Measurements from ENCODE around the gene SORBS1. TPM values are rescaled to one million over a fixed set of nuclear protein-coding genes. Genes with fewer than 3 reads are reported as not detected.

The SORBS1 gene
- total and polyA plus RNA-seq, 3 experiments from 2014 or later, result 0.28 to 1.7 (median 0.92) TPM

- no peaks in the 10 kb centered on the region for H3K9me3 Mint-ChIP-seq
These were observed 235.3 kb downstream of the SORBS1 start for GRCh38 chr10:95325863-95326262.

GRCh38 chr10:95324436-95325268, 236.5 kb downstream of the SORBS1 start:
- H3K4me3 Mint-ChIP-seq, result no peak overlapping the region
- H3K4me3 ChIP-seq (ENCODE audit: low read length), result no peak overlapping the region
- H3K36me3 ChIP-seq (ENCODE audit: insufficient read depth, low read length), result no peaks in the 10 kb centered on the region
- H3K27me3 Mint-ChIP-seq, result peaks cover 0 to 5% of the 10 kb centered on the region in 2 donors
- H3K27me3 ChIP-seq (ENCODE audit: insufficient read depth, low read length, poor library complexity, severe bottlenecking), result no peaks in the 10 kb centered on the region
- no peaks in the 10 kb centered on the region for H3K4me1 Mint-ChIP-seq
- CTCF ChIA-PET, result no interaction called here
- no peaks in the 10 kb centered on the region for H3K9me3 ChIP-seq (ENCODE audit: low read length)
- H3K27ac ChIP-seq (ENCODE audit: low read depth, low read length), result no peak overlapping the region
- DNase-seq, result no peak
- H3K9me3 Mint-ChIP-seq, result no peaks in the 10 kb centered on the region
- H3K4me1 ChIP-seq (ENCODE audit: insufficient read depth, low read length), result no peaks in the 10 kb centered on the region
- POLR2A ChIA-PET, result no interaction called here
- no peaks in the 10 kb centered on the region for H3K36me3 Mint-ChIP-seq
- H3K27ac Mint-ChIP-seq, result no peak overlapping the region

More at GRCh38 chr10:95325863-95326262, 235.3 kb downstream of the SORBS1 start:
- Histone ChIP-seq H3K27ac (ENCODE audit: low read depth, low read length) (no peak overlapping the region), H3K4me3 (ENCODE audit: low read length) (no peak overlapping the region), H3K36me3 (ENCODE audit: insufficient read depth, low read length) (no peaks in the 10 kb centered on the region), H3K9me3 (ENCODE audit: low read length) (no peaks in the 10 kb centered on the region), H3K4me1 (ENCODE audit: insufficient read depth, low read length) (no peaks in the 10 kb centered on the region), H3K27me3 (ENCODE audit: insufficient read depth, low read length, poor library complexity, severe bottlenecking) (no peaks in the 10 kb centered on the region)
- ChIA-PET CTCF (no interaction called here), POLR2A (no interaction called here)
- Mint-ChIP-seq H3K4me1 (no peaks in the 10 kb centered on the region), H3K27me3 (peaks cover 0 to 4% of the 10 kb centered on the region in 2 donors), H3K4me3 (no peak overlapping the region), H3K36me3 (no peaks in the 10 kb centered on the region), H3K27ac (no peak overlapping the region)
- no peak for DNase-seq

- ChIA-PET CTCF (no interaction called here), POLR2A (no interaction called here)
- H3K36me3 Mint-ChIP-seq, result no peaks in the 10 kb centered on the region
- H3K27ac Mint-ChIP-seq, result no peak overlapping the region
- H3K9me3 Mint-ChIP-seq, result no peaks in the 10 kb centered on the region
- H3K27me3 Mint-ChIP-seq, result peaks cover 0 to 5% of the 10 kb centered on the region in 2 donors
- no peak overlapping the region for H3K4me3 Mint-ChIP-seq
- Histone ChIP-seq H3K36me3 (ENCODE audit: insufficient read depth, low read length) (no peaks in the 10 kb centered on the region), H3K4me1 (ENCODE audit: insufficient read depth, low read length) (no peaks in the 10 kb centered on the region), H3K9me3 (ENCODE audit: low read length) (no peaks in the 10 kb centered on the region), H3K27ac (ENCODE audit: low read depth, low read length) (no peak overlapping the region), H3K4me3 (ENCODE audit: low read length) (no peak overlapping the region), H3K27me3 (ENCODE audit: insufficient read depth, low read length, poor library complexity, severe bottlenecking) (no peaks in the 10 kb centered on the region)
- no peaks in the 10 kb centered on the region for H3K4me1 Mint-ChIP-seq
- DNase-seq, result no peak
These were observed 239.4 kb downstream of the SORBS1 start for GRCh38 chr10:95321554-95322301.

- no peaks in the 10 kb centered on the region for H3K36me3 ChIP-seq (ENCODE audit: insufficient read depth, low read length)
- H3K27ac ChIP-seq (ENCODE audit: low read depth, low read length), result no peak overlapping the region
- Mint-ChIP-seq H3K27me3 (peaks cover 0 to 5% of the 10 kb centered on the region in 2 donors), H3K4me1 (no peaks in the 10 kb centered on the region), H3K4me3 (no peak overlapping the region), H3K9me3 (no peaks in the 10 kb centered on the region), H3K36me3 (no peaks in the 10 kb centered on the region), H3K27ac (peak overlapping the region in 1 of 8 donors; percentile 34)
- no peaks in the 10 kb centered on the region for H3K9me3 ChIP-seq (ENCODE audit: low read length)
- CTCF ChIA-PET, result no interaction called here
- DNase-seq, result no peak
- POLR2A ChIA-PET, result no interaction called here
- no peaks in the 10 kb centered on the region for H3K27me3 ChIP-seq (ENCODE audit: insufficient read depth, low read length, poor library complexity, severe bottlenecking)
- H3K4me1 ChIP-seq (ENCODE audit: insufficient read depth, low read length), result no peaks in the 10 kb centered on the region
- no peak overlapping the region for H3K4me3 ChIP-seq (ENCODE audit: low read length)
These were observed 241.9 kb downstream of the SORBS1 start for GRCh38 chr10:95319239-95319638.

- no peak for DNase-seq
- Histone ChIP-seq H3K27me3 (ENCODE audit: insufficient read depth, low read length, poor library complexity, severe bottlenecking) (no peaks in the 10 kb centered on the region), H3K9me3 (ENCODE audit: low read length) (no peaks in the 10 kb centered on the region), H3K36me3 (ENCODE audit: insufficient read depth, low read length) (no peaks in the 10 kb centered on the region), H3K4me3 (ENCODE audit: low read length) (no peak overlapping the region), H3K4me1 (ENCODE audit: insufficient read depth, low read length) (no peaks in the 10 kb centered on the region), H3K27ac (ENCODE audit: low read depth, low read length) (no peak overlapping the region)
- POLR2A ChIA-PET, result no interaction called here
- CTCF ChIA-PET, result no interaction called here
- Mint-ChIP-seq H3K4me3 (no peak overlapping the region), H3K36me3 (no peaks in the 10 kb centered on the region), H3K27me3 (no peaks in the 10 kb centered on the region), H3K27ac (no peak overlapping the region), H3K9me3 (no peaks in the 10 kb centered on the region), H3K4me1 (no peaks in the 10 kb centered on the region)
These were observed 245.7 kb downstream of the SORBS1 start for GRCh38 chr10:95315509-95315908.

- Histone ChIP-seq H3K9me3 (ENCODE audit: low read length) (no peaks in the 10 kb centered on the region), H3K36me3 (ENCODE audit: insufficient read depth, low read length) (no peaks in the 10 kb centered on the region), H3K27ac (ENCODE audit: low read depth, low read length) (no peak overlapping the region), H3K4me3 (ENCODE audit: low read length) (no peak overlapping the region), H3K4me1 (ENCODE audit: insufficient read depth, low read length) (no peaks in the 10 kb centered on the region), H3K27me3 (ENCODE audit: insufficient read depth, low read length, poor library complexity, severe bottlenecking) (no peaks in the 10 kb centered on the region)
- no peaks in the 10 kb centered on the region for H3K36me3 Mint-ChIP-seq
- POLR2A ChIA-PET, result no interaction called here
- H3K27me3 Mint-ChIP-seq, result peaks cover 0 to 6% of the 10 kb centered on the region in 2 donors
- H3K4me1 Mint-ChIP-seq, result no peaks in the 10 kb centered on the region
- DNase-seq, result no peak
- H3K27ac Mint-ChIP-seq, result no peak overlapping the region
- CTCF ChIA-PET, result no interaction called here
- no peaks in the 10 kb centered on the region for H3K9me3 Mint-ChIP-seq
- no peak overlapping the region for H3K4me3 Mint-ChIP-seq
These were observed 246.8 kb downstream of the SORBS1 start for GRCh38 chr10:95314192-95314918.

GRCh38 chr10:95312986-95313495, 248.1 kb downstream of the SORBS1 start:
- no peaks in the 10 kb centered on the region for H3K4me1 ChIP-seq (ENCODE audit: insufficient read depth, low read length)
- H3K4me3 ChIP-seq (ENCODE audit: low read length), result no peak overlapping the region
- Mint-ChIP-seq H3K4me1 (no peaks in the 10 kb centered on the region), H3K27me3 (peaks cover 0 to 10% of the 10 kb centered on the region in 2 donors), H3K27ac (no peak overlapping the region), H3K36me3 (no peaks in the 10 kb centered on the region), H3K4me3 (no peak overlapping the region), H3K9me3 (no peaks in the 10 kb centered on the region)
- CTCF ChIA-PET, result no interaction called here
- DNase-seq, result no peak
- H3K27me3 ChIP-seq (ENCODE audit: insufficient read depth, low read length, poor library complexity, severe bottlenecking), result no peaks in the 10 kb centered on the region
- no peaks in the 10 kb centered on the region for H3K36me3 ChIP-seq (ENCODE audit: insufficient read depth, low read length)
- H3K9me3 ChIP-seq (ENCODE audit: low read length), result no peaks in the 10 kb centered on the region
- no peak overlapping the region for H3K27ac ChIP-seq (ENCODE audit: low read depth, low read length)
- POLR2A ChIA-PET, result no interaction called here

- H3K4me3 Mint-ChIP-seq, result no peak overlapping the region
- peaks cover 0 to 10% of the 10 kb centered on the region in 2 donors for H3K27me3 Mint-ChIP-seq
- H3K9me3 ChIP-seq (ENCODE audit: low read length), result no peaks in the 10 kb centered on the region
- no peak overlapping the region for H3K4me3 ChIP-seq (ENCODE audit: low read length)
- H3K4me1 ChIP-seq (ENCODE audit: insufficient read depth, low read length), result no peaks in the 10 kb centered on the region
- no peaks in the 10 kb centered on the region for H3K4me1 Mint-ChIP-seq
- H3K36me3 Mint-ChIP-seq, result no peaks in the 10 kb centered on the region
- H3K27ac Mint-ChIP-seq, result no peak overlapping the region
- H3K36me3 ChIP-seq (ENCODE audit: insufficient read depth, low read length), result no peaks in the 10 kb centered on the region
- CTCF ChIA-PET, result no interaction called here
- POLR2A ChIA-PET, result no interaction called here
- H3K27me3 ChIP-seq (ENCODE audit: insufficient read depth, low read length, poor library complexity, severe bottlenecking), result no peaks in the 10 kb centered on the region
- no peak for DNase-seq
- no peak overlapping the region for H3K27ac ChIP-seq (ENCODE audit: low read depth, low read length)
- no peaks in the 10 kb centered on the region for H3K9me3 Mint-ChIP-seq
These were observed 248.9 kb downstream of the SORBS1 start for GRCh38 chr10:95312257-95312656.

Measured in CD8-positive, alpha-beta memory T cell (primary cell).